ENCODE data around the gene DNM3.

Gene DNM3

DNA sequence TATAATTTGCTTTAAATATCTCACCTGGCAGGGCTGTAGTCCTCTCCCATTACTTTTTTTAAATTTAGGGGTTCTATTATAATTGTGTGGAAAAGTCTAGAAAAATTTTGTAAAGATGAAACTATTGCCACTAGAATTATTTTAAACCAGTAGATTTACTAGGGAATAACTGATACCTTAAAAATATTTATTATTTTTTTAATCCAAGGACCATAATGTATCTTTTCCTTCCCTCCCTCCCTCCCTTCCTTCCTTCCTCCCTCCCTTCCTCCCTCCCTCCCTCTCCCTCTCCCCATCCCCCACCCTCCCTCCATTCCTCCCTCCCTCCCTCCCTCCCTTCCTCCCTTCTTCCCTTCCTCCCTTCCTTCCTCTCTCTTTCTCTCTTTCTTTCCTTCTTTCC is 90.5 kb downstream of the DNM3 start:
- DNase-seq = no peak

DNA sequence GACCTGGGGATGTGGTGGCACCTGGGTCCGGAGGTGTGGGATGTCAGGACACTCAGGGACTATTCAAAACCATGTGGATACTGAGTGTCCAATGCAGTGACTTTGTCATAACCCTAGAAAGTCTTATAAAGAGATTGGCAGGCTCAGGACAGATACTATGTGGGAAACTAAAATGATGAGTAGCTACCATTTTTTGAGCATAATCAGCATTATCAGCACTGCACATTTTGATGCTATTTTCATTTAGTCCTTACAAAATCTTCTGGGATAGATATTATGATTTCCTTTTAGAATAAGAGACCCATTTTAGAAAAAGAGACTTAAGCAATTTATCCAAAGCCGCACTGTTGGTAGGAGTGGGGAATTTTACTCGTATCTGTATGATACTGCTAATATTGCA is 93.4 kb downstream of the DNM3 start:
- DNase-seq = no peak

DNA sequence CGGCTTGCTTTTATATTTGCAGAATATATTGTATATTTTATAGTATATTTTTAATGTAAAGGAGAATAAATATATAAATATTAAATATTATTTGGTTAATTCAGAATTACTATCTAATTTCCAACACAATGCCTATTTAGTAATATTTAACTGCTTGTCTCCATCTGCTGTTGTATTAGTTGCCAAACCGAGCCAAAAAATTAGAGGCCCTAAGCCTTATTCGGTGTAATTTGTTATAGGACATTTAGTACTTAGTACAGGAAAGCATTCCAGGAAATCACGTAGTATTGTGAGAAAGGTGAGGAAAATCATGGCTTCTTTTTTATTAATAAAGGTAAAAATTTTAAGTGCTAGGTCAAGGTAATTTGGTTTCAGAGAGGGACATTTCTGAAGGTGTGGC is 93.8 kb downstream of the DNM3 start:
- DNase-seq = no peak

DNA sequence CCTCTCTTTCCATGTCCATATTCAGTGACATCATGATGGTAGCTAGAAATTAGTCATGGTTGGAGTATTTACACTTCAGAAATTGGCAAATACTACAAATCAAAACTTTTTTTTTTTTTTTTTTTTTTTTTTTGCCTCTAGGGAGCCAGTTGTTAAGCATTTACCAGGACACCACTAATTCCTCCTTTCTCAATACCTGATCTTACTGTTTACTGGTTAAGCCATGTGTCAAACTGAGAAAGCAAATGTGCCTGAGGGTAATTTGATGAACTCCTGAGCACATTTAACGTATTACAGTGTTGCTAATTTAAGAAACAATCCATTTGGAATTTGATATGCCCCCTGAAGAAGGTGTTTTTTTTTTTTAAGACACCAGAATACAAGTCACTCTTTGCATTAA is 94.4 kb downstream of the DNM3 start:
- no peak for DNase-seq

DNA sequence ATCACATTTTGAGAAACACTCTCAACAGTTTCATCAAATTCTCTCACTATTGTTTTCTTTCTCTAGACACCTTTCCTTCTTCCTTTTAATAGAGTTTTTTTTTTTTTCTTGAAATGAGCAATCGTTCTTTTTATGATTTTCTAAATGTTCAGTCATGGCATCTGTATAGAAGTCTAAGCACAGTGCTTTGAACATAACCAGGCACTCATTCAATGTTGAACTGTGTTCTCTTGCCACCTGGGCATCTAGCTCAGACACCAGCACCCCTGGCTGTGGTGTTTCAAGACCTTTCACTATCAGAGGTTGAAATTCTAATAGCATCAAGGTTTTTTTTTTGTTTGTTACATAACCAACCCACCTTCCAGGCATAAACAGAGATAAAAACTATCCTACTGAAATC is 96.6 kb downstream of the DNM3 start:
- DNase-seq = no peak

DNA sequence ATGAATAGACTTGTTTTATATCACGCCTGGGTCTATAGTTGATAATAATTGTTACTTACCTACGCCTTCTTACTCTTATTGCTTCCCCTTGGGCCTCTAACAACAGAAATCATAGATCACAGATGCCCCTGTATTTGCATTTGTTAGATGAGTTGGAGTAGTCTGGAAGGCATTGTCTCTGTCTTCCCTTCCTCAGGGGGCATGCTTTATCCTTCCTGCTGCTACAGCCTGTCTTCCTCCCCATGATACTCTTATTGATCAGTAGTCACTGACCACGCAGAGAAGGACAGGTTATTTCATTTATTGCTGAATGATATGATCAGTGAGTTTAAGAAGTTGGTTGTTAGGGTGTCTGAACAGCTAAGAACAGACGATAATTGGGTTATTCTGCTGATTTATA is 98.4 kb downstream of the DNM3 start:
- no peak for DNase-seq

DNA sequence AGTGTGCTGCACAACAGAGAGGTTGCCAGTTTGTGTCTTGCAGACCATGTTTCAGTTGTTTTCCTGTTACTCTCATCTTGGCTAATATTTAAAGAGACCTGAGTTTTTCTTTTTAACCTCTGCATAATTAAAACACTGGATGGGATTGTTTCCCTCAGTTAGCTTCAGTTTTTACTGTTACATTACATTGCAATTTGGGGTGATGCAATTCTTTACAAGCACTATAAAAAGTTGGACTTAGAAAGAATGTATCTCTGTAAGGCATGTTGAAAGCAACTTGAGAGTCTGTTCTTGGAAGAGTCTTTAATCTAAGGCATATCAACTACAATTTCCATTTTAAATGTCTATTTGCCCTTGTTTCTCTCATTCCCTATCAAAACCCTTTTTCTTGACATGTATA is 99.1 kb downstream of the DNM3 start:
- no peak for DNase-seq

DNA sequence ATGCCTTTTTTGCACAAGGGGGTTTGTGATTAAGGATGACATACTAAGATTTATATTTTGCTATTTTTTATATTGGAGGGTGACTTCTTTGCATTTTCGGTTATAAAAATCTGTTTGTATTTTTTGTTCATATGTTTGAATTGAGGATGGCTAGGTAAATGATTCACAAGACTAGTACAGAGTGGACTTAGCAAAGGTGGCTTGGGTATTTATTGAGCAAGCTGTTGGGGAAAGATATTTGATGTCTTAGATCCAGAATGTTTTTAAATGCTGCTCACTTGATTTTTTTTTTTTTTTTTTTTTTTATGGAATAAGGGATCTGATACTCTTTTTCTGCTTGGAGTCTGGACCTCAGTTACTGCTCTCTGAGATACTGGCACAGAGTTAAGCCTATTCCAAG is 100.6 kb downstream of the DNM3 start:
- DNase-seq = no peak

DNA sequence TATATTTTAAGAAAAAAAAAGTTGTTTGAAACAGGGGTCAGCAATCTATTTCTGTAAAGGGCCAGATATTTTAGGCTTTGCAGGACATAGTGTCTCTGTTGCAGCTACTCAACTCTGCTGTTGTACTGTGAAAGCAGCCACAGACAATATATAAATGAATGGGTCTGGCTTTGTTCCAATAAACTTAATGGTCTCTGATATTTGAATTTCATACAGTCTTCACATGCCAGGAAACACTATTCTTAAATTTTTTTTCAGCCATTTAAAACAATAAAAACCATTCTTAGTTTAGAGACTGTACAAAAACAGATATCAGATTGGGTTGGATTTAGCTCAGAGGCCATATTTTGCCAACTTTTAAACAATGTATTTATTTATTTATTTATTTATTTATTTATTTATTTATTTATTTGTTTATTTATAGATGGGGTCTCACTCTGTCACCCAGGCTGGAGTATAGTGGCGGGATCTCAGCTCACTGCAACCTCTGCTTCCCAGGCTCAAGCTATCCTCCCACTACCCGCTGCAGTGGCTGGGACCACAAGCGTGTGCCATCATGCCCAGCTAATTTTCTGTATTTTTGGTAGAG is 102.8 kb downstream of the DNM3 start:
- DNase-seq = no peak

DNA sequence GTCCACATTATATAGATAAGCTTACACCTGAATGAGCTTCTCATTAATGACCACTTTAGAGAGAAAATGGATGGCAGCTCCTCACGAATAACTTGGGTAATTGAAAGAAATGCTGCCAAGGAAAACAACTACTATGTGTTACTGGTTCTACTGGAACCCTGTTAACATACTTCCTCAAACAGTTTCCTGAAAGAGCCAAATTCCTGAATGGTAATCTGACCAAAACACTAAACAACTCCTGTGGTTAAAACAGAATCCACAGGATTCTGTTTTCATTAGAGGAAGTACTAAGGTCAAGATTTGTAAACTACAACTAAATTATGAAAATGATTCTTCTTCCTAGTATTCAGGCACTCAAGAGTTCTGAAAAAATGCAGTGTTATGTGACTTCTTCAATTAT is 107.2 kb downstream of the DNM3 start:
- DNase-seq = peak; percentile 62

DNA sequence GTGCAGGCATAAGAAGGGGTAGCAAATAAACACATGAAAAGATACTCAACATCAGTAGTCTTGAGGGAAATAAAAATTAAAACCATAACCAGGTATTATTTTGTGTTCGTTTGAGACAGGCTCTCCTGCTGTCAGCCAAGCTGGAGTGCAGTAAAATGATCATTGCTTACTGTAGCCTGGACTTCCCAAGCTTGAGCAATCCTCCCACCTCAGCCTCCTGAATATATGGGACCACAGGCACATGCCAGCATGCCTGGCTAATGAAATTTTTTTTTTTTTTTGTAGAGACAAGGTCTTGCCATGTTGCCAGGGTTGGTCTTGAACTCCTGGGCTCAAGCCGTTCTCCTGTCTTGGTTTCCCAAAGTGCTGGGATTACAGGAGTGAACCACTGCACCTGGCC is 108.0 kb downstream of the DNM3 start:
- no peak for DNase-seq

DNA sequence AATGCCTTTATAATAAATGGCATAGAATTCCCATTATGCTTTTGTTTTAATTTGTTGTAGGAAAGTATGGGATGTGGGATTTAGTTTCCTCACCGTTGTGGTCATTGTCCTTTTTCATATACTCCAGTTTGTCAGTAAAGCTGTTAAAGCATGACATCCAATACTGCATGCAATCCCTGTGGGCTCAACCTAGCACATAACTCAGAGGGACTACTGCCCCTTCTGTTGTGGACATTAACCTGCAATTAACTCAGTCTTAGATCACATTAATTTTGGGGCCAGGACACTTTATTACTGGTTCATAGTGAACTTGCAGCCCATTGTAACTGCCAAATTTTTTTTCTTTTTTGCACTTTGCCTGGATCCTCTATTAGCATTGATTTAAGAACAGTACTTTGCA is 112.5 kb downstream of the DNM3 start:
- no peak for DNase-seq

DNA sequence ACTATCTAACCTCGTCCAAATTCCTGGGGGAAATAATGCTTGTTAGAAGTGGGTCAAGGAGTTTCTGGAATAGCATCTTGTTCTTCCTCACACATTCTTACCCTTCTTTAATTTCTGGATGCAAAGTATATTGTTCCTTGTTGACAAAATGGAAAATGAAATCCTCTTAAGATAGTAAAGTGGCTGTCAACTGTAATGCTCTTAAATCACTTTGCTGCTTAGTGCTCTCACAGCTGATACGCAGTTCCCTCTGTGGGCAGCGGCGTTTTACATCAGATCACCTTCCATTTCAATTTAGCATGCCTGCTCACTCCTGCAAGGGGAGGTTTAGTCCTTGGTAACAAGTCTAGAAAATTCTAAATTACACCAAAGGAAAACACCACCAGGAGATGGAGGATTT is 113.1 kb downstream of the DNM3 start:
- DNase-seq = no peak

DNA sequence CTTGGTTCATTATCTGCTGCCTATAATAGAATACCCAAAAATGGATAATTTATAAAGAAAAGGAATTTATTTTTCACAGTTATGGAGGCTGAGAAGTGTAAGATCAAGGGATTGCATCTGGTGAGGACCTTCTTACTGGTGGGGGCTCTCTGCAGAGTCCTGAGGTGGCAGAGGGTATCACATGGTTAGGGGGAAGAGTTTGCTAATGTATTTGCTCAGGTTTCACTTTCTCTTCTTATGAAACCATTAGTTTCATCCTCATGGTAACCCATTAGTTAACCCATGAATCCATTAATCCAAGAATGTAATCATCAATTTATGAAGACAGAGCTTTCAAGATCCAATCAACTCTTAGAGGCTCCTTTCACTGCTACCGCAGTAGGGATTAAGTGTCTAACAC is 120.6 kb downstream of the DNM3 start:
- DNase-seq = no peak

DNA sequence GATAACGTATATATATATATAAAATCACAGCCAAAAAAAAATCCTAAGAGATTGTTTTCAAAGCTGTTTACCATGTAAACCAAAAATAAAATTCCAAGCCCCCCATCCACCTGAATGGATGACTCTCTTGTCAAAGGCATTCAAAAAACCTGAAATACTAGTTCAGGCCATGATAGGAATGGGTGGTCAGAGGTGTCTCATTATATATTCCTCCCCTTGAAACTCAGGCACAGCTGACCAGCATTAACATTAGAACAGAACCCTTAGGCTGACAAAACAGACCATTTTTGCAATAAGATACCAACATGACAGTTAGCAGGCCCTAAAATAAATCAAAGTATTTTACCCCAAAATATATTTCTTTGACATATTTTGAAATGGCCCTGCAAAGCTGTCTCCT is 122.5 kb downstream of the DNM3 start:
- DNase-seq = no peak

DNA sequence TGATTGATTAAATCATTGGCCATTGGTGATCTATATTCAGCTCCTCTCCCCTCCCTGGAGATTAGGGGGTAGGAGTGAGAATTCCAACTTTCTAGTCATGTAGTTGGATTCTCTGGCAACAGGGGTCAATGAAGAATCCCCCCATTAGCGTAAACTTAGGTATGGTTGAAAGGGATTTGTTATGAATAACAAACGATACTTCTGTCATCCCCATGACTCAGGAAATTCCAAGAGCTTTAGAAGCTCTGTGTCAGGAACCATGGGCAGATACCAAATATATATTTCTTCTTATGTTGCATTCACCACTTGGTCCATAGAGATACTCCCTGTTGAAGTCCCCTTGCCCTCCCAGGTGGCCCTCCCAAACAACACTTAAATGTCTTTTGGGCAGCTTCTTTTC is 124.5 kb downstream of the DNM3 start:
- DNase-seq = no peak

DNA sequence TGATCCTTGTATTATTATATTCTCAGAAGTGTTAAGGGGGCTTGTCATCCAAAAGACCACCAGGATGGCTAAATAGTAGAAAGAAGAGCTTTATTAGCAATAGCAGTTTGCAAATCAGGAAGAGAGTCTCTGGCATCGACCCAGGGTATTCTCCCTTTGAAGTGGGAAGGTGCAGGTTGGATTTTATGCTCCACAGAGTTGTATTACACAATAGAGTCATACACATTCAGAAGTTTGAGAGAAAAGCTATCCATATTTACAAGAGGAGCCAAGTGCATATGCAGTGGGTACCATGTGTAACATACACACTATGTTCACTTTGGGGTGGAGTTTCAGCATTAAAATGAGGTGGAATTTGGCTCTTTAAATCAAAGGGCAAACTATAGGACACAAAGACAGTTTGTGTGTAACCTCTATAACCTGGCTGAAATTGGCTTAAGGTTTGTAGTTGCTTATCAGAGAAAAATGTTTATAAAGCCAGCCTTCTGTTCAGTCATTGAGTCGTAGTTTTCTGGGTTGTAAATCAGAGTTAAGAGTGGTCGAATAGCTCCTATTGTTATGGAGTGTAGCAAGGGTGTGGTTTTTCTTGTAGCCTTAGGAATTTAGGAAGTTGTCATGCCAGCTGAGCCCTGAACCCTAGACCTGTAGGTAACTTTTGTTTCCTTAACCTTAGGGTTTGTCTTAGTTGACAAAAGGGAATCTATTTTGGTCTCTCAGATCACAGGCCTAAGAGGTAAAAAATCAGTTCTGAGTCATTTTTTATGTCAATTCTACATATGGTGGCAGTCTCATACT is 125.3 kb downstream of the DNM3 start:
- DNase-seq = no peak

DNA sequence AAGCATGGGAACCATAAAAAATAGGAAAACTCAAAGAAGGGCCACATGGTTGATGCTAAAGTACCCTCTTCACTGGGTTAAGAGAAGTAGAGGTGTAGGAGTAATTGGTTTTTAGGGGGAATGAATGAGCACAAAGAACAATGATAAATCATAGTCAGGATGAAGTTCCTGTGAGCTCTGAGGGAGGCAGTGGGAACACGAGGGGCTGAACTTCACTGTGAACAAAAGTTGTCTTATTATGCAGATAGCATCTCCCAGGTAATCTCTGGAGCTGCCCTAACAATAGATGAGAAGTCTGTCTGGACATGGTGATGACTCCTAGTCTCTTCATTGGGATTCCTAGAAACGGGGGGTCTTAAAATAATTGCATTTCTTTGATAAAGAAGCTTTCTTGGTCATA is 127.9 kb downstream of the DNM3 start:
- no peak for DNase-seq

DNA sequence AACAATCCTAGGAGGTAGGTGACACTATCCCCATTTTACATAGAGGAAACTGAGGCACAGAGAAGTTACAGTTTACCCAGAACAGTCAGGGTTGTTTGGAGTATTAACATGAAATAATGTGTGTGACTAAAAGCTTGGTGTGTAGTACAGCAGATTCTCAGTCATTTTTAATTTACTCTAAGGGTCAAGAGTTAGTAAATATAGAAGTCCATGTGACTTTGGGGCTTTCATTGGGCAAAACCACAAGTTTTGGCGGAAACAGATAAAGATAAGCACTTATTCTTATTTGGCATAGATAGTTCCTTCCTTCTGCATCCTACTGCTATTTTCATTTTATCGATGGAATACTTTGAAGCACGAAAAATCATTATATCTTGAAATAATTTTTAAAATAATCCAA is 128.5 kb downstream of the DNM3 start:
- no peak for DNase-seq

DNA sequence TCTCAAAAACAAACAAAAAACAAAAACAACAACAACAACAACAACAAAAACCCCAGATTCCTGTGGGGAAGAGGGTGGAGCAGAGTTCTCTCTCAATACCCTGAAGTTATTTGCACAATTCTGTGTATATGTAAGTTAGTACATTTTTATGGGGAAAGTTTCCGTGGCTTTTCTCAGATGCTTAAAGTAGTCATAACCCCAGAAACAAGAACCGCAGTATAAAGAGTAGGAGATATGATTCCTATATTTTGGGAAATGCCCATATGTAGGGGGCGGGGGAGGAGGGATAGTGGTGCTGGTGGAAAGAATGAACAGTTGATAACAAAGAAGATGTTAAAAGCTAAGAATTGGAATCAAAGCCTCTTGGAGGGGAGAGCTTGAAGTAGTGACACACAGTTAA is 131.5 kb downstream of the DNM3 start:
- no peak for DNase-seq

DNA sequence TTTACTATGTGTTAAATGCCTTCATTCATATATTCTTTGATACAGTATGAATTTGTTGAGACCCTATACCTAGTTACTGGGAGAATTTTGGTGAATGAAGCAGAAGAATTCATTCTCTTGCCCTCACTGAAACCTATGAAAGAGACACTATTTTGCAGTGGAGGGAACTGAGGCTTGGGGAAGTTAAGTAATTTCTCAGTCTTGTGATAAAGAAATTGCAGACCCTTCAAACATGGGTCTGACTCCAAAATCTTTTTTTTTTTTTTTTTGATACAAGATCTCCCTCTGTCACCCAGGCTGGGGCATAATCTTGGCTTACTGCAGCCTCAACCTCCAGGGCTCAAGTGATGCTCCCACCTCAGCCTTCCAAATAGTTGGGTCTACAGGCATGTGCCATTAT is 132.1 kb downstream of the DNM3 start:
- DNase-seq = no peak

DNA sequence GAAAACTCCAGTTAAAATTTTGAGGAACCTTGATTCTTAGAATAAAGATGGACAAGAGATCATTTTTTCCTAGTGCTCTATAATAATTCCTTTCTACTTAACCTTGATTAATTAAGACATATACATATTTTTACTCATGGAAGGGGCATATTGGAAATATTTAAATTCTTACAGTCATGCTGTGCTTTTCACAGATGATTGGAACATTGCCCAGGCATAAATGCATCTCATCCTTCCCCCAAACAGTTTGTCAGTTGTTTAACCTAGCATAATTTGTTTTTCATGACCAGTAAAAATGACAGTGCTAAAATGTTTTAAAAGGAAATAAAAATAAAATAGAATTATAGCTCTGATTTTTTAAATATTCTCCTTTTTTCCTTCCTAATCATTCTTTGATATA is 140.0 kb downstream of the DNM3 start:
- no peak for DNase-seq

DNA sequence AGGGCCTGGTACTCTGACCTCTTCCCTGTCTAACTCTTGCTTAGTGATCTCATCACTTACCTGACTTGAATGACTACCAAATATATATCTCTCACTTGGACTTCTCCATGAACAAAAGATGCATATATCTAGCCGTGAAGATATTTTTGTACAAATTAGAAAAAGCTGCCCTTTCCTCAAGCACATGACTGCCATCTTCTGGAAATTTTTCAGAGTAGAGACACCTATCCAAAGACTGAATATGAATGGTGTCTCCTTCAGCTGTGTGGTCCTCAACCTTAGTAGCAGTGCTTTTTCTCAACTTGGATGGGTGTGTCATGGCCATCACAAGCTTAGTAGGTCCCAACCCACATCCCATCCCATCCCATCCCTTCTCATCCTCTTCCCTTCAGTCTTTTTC is 142.3 kb downstream of the DNM3 start:
- DNase-seq = no peak

DNA sequence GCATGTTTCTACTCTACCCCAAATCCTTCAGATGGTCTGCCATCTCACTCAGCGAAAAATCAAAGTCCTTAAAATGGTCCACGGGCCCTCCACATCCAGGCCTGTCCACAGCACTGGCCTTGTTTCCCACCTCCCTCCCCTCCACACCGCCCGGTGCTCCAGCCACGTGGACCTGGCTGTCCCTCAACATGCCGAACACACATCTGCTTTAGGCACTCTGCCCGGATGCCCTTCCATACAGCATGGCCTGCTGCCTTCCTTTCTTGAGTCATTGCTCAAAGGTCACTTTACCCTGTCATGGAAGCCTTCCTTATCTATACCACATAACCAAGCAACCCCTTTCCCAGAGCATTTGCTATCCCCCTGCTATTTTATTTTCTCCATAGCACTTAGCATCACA is 143.0 kb downstream of the DNM3 start:
- DNase-seq = no peak

DNA sequence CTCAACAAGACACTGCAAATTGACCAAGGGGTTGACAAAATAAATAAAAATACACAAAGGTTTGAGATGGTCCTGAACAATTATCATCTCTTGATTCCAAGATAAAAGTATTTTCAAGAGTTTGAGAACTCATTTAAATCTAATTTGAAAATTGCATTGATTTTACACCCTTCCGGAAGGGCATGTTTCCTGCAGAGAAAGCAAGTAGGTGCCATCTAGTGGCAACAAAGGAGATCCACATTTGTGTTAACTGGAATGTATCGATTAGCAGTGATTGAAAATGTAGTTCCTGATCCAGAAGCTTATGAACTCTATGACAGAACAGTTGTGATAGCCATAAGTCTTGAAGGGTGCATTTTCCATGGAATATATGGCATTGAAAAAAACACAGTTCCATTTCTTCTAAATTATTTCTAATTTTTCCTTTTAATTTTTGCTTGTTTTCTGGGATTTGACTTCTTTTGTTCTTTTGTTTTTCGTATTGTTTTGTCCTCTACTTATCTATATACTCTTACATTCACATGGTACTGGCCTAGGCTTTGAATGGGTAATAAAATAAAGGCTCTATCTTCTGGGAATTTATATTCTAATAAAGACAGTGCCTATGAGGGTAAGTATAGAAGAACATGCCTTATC is 143.7 kb downstream of the DNM3 start:
- no peak for DNase-seq
